CD4-positive, alpha-beta T cell treated with Interleukin-12 subunit alpha and Interleukin-12 subunit beta, for 1 hour (primary cell): Measurements from ENCODE around the gene KLF7.

Experiments used
- DNase-seq: peaks from one replicate; pipeline ENCODE4 v3.0.0-alpha.2; 2020

The KLF7 gene

DNA sequence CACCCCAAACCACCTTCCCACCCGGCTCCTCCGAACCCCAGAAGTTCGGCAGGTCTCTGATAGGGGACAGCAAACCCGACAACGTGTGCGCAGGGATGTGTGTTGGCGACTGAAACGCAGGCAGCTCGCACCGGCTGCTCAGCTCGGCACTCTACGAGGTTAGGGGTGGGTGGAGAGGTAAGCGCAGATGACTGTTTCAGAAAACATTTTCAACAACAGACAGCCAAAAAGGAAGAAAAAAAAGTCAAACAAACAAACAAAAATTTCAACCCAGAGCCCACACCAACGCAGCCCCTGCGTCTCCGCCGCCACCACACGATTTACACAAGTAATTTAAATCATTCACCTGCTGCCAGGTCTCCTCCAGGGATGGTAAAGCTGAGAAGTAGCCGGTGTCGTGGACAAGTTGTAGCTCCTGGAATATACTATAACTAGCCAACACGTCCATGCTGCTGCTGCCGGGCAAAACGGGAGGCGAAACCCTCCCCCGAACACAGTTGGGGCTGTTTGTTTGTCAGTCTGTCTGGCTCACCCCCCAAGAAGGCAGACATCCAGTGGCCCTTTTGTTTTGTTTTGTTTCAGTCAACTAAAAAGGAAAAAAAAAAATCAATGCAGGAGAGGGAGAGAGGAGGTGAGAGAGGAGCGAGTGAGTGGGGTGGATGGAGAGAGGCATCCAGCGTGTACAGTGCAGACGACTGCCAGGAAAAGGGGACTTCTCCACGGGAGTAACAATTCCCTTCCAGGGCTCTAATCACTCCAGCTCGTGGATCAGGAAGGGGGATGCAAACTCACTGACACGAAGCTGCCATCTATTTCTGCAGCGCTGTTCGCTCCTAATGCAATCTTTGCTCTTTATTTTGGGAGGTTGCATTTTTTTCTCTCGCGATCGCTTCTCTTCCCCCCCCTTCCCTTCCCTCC, at the start of gene KLF7:
Gene KLF7, minus strand, starts transcription at position 828 of the 918 bp plus-strand sequence. Its CDS starts 380 bp downstream, at position 448.
- peak; percentile 57 for DNase-seq

GRCh38 chr2:207215308-207215707, 49.6 kb upstream of the KLF7 start:
- no peak for DNase-seq

DNA sequence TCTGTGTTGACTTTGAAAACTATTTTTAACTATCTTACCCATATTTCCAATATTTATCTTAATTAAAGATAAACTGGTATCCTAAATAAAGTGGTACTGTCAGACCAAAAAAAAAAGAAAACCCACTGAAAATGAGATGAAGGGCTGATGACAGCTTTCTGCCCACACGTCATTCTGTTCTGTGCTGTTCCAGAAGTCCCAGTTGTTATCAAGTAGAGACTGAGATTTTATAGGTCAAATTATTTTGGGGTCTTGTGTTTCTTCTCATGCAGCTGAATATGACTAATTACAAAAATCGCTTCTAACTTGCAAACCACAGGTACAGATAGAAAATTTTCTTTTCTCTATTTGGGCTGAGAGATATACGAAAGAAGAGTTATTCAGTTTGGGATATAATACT, 48.7 kb upstream of the KLF7 start:
- DNase-seq, result no peak

DNA sequence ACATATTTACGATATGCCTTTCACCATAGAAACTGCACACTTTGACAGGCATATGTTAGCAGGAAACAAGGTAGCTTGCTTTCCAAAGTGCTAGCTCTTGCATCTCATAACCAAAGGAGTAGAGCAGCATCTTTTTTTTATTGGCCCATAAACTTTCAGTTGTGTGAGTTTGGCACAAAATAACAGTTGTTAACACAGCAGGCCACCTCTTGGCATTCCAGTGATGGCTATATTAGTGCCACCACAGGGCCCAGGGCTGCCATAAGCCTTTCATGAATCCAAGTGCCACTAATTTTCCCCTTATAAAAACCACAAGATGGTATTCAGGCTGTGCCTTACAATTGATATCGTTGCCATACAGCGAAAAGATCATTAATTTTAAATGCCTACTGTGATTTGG, 40.3 kb upstream of the KLF7 start:
- no peak for DNase-seq

- DNase-seq, result no peak
Observed at GRCh38 chr2:207205173-207205957, 39.6 kb upstream of the KLF7 start.

DNA sequence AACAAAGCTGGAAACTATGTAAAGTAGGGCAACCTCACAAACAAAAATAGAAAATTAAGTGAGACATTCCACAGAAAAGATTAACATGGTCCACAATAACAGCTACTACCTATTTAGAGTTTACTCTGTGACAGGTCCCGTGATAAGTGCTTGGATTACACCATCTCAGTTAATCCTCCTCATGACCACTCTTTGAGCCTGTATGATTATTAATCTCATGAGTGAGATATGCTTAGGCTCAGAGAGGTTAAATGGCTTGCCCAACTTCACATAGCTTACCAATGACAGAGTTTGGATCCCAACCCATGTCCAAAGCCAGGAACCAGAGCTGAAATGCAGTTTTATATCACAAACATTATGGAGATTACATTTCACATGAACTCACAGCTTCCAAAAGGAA, 37.3 kb upstream of the KLF7 start:
- DNase-seq, result no peak

- DNase-seq, result no peak
Observed at GRCh38 chr2:207202645-207203044, 36.9 kb upstream of the KLF7 start.

GRCh38 chr2:207201416-207201815, 35.7 kb upstream of the KLF7 start:
- DNase-seq, result no peak

GRCh38 chr2:207200136-207200535, 34.4 kb upstream of the KLF7 start:
- no peak for DNase-seq

- no peak for DNase-seq
Observed at GRCh38 chr2:207194028-207194427, 28.3 kb upstream of the KLF7 start.

DNA sequence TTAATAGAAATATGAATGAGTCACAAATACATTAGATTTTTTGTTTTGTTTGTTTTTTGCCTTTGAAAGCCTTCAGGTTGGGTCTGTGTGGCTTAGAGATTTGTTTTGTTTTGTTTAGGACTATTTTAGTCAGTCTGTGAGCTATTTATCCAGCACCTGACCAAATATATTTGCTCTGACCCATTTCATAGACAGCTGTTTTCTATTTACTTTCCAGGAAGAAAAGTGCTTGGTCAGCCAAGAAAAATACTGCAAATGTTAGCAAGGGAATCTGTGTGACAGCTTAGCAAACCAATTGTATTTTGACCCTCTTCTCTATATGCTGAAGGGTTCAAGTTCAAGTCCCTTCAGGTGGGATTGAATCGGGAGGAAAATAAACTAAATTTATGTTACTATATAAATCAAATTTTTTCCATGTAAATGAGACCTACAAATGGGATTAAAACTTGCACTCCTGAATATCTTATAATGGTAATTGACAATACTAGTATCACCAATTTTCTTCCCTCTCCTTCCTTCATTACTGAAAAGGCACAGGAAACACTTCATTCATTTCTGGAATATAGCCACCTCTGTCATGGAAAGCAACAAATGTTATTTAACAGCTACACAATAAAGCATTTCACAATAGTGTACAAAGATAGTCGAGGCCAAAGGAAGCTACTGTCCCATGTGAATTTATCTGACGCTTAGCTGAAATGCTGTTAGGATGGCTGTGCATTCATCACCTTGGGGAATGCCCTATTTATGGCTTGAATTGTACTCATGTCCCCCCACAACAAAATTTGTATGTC, 23.1 kb upstream of the KLF7 start:
- DNase-seq, result no peak

- no peak for DNase-seq
Observed at GRCh38 chr2:207185372-207185771, 19.6 kb upstream of the KLF7 start.

DNA sequence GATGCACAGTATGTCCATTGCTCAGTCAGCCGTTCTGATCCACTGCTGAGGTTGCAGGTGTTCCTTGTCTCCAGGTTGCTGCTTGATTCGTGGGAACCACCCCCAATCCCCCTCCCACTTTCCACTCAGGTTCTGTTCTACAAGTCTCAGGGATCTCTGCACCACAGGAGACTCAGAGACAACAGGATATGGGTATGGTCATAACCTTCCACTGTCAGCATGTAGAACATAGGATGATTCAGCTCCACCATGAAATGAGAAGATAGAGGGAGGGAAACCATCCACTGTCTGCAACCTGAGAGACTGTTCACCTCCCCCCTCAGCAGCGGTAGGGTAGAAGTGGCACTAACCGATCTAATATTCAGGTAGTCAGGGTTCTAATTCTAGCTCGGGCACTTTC, 19.0 kb upstream of the KLF7 start:
- DNase-seq, result no peak

GRCh38 chr2:207184348-207184747, 18.6 kb upstream of the KLF7 start:
- DNase-seq, result no peak

- no peak for DNase-seq
Observed at GRCh38 chr2:207183506-207183905, 17.8 kb upstream of the KLF7 start.

- no peak for DNase-seq
Observed at GRCh38 chr2:207182911-207183310, 17.2 kb upstream of the KLF7 start.

DNA sequence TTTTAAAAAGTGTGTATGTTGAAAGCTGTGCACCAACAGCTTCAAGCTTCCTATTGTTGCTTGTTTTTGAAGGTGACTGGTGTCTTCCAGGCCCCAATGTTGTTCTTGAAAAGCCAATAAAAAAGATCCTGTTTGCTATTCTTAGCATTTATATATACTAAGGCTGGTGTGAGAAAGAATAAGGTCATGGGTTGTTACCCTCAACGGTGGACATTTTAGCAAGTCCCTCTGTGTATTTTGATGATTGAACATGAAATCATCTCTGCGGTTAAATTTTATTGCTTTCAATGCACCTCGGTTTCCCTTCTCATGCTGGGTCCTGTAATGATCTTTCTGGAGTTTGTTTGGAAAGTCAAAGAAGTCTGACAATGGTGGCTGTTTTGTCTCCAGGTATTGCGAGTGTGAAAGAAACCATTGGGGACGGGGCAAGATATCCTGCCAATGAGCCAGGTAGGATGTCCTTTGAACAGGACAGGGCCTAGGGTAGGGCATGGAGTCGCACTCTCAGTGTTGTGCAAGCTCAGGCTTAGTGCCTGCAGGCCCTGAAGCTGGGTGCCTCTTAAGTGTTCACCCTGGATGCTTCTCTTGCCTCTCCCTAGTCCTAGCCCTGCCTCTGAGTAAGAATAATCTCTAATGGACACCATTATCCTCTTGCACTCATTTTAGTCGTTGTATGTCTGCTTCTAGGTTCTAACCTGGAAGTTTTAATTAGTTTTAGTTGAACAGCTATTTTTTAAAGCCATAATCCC, 16.0 kb upstream of the KLF7 start:
- DNase-seq, result no peak

GRCh38 chr2:207180741-207181140, 15.0 kb upstream of the KLF7 start:
- DNase-seq, result no peak

- no peak for DNase-seq
Observed at GRCh38 chr2:207176247-207176646, 10.5 kb upstream of the KLF7 start.

DNA sequence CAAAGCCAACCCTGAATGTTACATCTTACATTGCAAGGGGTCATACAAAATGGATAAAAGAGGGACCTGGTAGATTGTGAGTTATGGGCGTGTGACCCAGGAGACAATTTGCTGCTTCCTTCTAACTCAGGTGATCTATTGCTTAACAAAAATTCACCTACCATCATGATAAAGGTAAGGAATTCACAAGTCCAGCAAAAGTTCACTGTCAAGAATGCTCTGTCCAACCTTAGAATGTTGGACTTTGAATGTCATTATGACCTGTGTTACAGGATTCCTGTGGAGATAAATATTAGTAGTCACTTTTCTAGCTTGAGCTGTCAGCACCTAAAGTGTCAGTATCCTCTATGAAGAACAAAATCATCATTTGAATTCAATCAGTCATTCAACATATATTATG, 7.9 kb upstream of the KLF7 start:
- DNase-seq, result no peak

DNA sequence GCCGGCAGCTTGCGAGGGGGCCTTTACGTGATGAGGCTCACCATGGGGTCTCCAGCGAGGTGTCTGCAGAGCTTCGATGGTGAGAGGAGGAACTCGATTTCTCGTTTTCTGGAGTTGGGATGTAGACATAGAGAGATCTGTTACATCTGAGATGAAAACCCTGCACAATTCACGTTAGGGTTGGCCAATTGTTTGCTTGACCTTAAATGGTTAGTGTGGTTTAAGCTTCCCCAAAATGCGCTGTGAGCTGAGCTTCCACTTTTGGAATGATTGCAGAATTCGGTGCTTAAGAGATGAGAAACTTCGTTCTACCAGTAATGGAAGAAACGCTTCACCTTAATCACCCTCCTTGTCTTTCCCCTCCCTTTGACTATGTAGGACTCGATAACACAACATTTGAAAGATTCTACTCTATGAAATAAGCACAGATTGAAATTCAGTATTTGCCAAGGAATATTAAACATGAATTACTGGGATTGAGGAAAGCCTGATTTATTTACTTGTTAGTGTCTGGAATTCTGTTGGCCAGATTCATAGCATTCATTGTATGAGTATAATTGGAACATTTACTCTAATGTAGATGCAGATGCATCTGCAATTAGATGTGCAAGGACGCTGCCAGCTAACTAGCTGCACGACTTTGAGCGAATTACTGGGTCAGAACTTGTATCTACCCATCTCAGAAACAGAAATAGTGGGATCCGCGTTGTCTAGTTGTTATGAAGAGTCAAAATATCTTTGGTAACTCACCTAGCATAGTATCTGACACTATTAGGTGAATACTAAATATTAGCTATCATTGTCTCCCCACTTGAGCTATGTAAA, 1.6 kb upstream of the KLF7 start:
- peak; percentile 36 for DNase-seq
